GM12875 (cell line): ENCODE results near the gene SEC62.

Source experiments
- H3K4me3 ChIP-seq: one replicate; pipeline ENCODE4 v1.5.1; 2011; ENCODE audit warnings: low read depth, low read length, control low read depth
- CTCF ChIP-seq: IDR thresholded peaks from 2 replicates; pipeline ENCODE4 v1.5.1; 2011; ENCODE audit warnings: low read depth, mild to moderate bottlenecking, control low read depth, inconsistent platforms, low read length, moderate library complexity, borderline replicate concordance; ENCODE audit not compliant: insufficient read depth

The SEC62 gene

GRCh38 chr3:169939320-169939719 is 27.3 kb upstream of the SEC62 start:
- no peak overlapping the region for H3K4me3 ChIP-seq
- TF ChIP-seq CTCF = no peak

- no peak overlapping the region for H3K4me3 ChIP-seq
- TF ChIP-seq CTCF = no peak
These were observed 26.9 kb upstream of the SEC62 start for GRCh38 chr3:169939751-169940150.

GRCh38 chr3:169940470-169941181 is 26.0 kb upstream of the SEC62 start:
- H3K4me3 ChIP-seq = no peak overlapping the region
- no peak for TF ChIP-seq CTCF

GRCh38 chr3:169945313-169945712 is 21.3 kb upstream of the SEC62 start:
- no peak for TF ChIP-seq CTCF
- H3K4me3 ChIP-seq = no peak overlapping the region

- TF ChIP-seq CTCF = no peak
These were observed 20.3 kb upstream of the SEC62 start for GRCh38 chr3:169946336-169946735.

GRCh38 chr3:169948559-169949448 is 17.8 kb upstream of the SEC62 start:
- H3K4me3 ChIP-seq = no peak overlapping the region
- TF ChIP-seq CTCF = no peak

More at GRCh38 chr3:169946336-169946735, 20.3 kb upstream of the SEC62 start:
- H3K4me3 ChIP-seq = no peak overlapping the region
